Fibroblast of peridontal ligament (primary cell): ENCODE measurements around the gene MRTFA.
"Not testable (repeated sequence)": the region's sequence is repeated elsewhere in the genome, so short reads cannot be mapped to it uniquely, and the experiment has no call there.

ENCODE experiments used
- DNase-seq: peaks from one replicate; pipeline ENCODE4 v3.0.0-alpha.2; 2010; ENCODE audit errors: extremely low read depth

Gene MRTFA

DNA sequence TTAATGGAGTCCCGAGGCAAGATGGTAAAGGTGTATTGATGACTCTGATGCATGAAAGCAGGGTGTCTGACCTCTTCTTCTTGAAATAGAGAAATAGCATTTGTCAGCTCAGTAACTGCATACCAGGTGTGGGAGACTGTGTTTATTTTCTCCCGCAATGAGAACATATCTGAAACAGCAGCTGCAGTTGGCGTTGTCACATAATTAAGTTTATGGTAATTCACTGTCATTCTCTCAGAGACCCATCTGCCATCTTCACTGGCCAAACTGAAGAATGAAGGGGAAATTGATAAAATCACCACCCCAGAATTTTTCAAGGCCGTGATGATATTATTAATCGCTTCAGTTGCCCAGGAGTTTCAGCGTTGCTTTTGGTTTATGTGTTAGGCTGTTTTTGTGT lies 22.6 kb upstream of the MRTFA start:
- DNase-seq = no peak

DNA sequence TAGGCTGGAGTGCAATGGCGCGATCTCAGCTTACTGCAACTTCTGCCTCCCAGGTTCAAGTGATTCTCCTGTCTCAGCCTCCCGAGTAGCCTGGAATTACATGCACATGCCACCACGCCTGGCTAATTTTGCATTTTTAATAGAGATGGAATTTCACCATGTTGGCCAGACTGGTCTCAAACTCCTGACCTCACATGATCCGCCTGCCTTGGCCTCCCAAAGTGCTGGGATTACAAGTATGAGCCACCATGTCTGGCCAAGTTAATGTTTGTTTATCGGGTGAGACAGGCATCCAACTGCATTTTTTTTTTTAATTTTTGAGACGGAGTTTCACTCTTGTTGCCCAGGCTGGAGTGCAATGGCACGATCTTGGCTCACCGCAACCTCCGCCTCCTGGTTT lies 20.1 kb upstream of the MRTFA start:
- DNase-seq = not testable (repeated sequence)

- not testable (repeated sequence) for DNase-seq
These were observed 19.4 kb upstream of the MRTFA start for GRCh38 chr22:40655941-40656340.

GRCh38 chr22:40654522-40655167 lies 18.1 kb upstream of the MRTFA start:
- DNase-seq = peak; percentile 85

GRCh38 chr22:40653361-40653760 lies 16.8 kb upstream of the MRTFA start:
- no peak for DNase-seq

DNA sequence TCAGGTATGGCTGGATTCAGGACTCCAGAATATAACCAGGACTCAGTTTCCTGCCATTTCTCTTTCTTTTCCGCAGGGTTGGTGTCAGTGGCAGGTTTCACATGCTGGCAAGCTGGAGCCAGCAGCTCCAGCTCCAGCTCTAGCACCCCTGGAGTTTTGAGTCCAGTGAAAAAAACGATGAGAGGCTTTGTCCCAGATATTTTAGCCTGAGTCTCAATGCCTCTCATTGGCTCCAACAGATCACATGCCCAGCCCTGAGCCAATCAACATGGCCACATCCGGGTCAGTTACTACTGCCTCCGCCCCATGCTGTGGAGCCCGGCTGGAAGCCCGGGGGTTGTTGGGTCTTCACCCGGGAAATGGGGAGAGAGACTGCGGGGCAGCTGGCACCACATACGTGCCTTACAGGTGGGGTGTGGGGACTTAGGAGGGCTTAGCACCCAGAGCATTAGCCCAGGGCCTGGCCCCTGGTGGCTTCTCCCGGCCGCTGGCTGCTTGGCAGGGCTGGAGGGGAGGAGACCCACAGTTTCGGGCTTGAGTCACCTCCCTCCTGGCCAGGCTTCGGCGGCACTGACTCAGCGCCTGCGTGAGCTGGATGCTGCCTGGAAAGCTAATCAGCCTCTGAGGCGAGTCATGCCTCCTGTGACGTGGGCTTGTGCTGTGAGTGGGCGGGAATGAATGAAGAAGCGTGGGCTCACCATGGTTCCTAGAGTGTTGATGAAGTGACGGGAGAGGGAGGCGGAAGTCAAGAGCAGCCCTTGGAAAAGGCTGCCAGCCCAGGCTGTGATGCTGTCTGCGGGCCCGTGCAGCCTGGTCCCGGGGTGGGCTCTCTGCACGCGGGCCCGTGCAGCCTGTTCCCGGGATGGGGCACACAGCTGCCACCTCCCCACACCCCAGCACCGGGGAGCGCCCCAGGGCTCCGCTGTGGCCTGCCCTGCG lies 15.3 kb upstream of the MRTFA start:
- DNase-seq = peak; percentile 99

DNA sequence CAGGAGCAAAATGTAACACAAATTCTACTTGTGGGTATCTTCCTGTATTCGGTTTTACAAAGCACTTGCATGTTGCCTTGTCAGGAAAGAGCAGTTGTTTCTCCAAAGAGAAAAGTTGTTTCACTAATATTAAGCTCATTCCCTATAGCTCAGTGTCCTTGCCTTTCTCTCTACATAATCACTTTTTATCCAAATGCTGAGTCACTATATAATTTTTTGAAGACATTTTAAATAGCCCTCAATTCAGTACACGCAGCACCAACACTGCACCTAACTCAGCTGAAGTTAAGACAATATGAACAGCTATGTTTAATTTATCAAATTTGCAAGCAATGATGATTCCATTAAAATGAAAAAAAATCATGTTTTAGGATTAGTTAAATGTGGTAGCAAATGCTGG lies 14.5 kb upstream of the MRTFA start:
- DNase-seq = no peak

GRCh38 chr22:40648386-40648785 lies 11.9 kb upstream of the MRTFA start:
- DNase-seq = no peak

DNA sequence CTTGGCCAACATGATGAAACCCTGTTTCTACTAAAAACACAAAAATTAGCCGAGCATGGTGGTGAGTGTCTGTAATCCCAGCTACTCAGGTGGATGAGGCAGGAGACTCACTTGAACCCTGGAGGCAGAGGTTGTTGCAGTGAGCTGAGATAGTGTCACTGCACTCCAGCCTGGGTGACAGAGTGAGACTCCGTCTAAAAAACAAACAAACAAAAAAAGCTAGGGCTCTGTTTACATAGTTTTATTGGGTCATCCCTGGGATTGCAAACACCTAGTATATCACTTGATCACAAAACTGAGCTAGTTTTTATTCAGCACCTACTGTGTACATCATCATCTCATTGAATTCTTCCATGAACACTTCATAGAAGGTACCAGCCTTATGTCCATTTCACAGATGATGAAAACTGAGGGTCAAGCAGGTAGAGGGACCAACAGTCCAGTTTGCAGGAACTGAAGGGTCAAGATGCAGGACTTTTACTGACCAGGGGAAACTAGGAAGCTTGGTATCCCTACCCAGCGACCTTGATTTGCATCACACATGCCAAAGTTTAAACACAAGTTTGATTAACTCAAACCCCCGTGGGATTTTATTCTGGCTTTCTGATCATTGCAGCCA lies 9.2 kb upstream of the MRTFA start:
- no peak for DNase-seq

DNA sequence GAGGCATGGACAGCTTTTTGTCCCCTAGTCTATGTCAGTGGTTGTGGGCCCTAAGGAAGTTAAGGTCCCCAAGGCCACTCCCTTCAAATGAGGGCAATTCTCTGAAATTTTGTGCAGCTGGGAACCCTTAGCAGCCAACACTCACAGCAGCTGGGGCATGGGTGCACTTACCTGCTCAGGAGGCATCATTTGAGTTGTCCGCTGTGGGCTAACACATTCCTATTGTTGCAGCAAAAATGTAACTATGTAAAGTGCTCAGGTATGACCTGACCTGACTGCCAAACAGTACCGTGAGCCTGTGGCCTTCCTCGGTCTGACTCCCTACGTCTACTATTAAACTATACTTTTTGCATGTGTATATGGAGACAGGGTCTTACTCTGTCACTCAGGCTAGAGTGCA lies 5.8 kb upstream of the MRTFA start:
- DNase-seq = no peak

DNA sequence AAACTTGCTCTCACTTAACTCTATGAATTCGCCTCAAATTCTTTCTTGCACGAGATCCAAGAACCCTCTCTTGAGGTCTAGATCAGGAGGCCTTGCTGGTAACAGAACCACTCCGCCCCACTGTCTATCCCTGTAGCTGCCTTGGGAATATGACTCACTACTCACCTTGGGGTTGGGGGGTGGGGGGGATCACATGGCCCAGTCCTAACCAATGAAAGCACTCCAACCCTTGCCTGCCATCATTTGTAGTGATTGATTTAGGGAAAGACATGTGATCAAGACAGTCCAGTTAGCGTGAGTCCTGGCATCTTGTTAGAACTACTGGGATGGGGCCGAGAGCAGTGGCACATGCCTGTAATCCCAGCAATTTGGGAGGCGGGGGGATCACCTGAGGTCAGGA lies 4.8 kb upstream of the MRTFA start:
- DNase-seq = no peak

GRCh38 chr22:40638261-40638660 lies 1.7 kb upstream of the MRTFA start:
- no peak for DNase-seq

DNA sequence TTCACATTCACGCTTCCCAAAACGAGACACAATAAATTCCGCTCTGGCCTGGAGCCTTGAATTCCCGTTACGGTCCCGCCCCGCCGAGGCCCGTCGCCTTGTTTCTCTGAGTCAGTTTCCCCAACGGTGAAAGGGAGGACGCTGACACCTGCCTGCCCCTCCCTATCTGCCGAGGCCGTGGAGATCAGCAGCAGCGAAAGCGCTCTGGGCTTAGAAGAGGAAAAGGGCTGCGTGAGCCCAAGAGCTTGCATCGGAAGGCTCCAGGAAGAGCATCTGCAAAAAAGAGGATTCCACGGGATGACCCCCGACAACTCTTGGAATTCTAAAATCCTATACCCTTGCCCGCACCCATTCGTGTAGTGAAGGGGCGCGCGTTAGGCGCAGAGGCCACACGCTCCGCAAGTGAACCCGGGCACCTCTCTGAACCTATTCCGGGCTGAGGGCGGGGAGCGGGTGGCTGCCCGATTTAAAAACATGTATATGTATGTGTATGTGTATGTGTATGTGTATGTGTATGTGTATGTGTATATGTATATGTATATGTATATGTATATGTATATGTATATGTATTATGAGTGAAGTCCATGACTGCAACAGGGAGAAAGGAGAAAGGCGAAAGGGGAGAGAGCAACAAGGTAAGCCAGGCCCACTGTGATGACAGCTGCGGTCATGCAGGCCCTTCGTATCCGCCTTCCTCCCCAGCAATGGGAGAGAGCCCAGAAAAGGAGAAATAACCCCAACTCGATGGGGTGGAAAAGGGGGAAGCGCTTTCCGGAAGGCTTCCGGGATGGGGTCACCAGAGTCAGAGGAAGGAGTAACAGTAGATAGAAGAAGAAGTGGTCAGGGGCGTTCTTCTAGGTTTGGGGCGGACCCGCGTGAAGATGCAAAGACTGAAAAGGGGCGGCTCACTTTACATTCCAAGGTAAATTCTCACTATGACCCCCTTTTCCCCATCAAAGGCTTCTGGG lies 948 bp upstream of the MRTFA start:
- DNase-seq = no peak

DNA sequence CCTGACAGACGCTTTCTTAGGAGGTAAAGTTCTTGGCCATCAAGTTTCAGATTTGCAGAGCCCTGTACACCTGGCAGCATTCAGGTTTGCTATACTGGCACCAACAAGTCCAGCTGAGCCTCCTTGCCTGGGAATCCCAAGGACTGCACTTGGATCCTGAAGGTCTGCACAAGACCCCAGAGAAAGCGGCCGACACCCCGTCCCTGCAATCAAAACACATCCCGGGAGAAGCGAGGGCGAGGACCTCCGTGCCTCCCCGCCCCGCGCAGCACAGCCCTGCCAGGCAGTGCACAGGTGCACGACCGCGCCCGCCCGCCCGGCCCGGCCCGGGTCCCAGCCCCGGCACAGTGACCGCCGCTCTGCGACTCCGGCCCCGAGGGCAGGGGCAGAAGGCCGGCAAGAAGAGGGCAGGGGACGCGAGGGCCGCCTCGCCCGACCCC lies 559 bp downstream of the MRTFA start:
- no peak for DNase-seq

DNA sequence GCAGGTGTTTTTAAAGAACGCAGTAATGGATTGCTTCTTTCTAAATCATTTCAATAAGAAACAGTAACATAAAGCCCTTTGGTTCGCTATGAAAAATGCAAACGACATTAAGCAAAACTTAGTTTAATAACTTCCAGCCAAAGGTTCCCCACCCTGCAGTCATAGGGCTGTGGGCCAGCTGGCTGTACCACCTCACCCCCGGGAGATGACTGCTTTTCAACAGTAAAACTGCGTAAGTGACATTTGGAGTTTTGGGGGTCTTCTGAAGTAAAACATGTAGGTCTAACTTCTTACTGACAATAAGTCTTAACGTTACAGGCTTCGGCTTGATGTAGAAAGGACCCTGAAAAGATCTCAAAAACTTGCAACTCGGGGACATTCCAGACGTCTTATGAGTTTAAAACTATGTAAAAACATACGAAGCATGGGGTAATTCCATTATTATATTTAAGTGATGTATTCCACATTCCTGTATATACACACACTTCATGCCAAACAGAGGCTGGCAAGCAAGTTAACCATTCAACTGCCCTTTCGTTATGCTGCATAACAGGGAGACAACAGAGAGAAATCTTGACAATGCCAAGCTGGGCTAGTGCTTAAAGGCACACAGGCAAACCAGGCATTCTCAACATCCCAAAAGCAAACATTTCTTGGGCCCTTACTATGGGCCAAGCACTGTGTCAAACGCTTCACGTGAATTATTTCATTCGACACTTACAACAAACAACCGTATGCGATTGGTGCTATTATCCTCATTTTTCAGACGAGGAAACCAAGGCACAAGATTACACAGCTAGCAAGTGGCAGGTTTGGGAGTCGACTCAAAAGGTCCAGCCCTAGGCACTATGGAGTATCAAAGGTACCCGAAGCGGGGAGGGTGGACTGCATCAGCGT lies 1.2 kb downstream of the MRTFA start:
- peak; percentile 71 for DNase-seq

- DNase-seq = no peak
These were observed 2.2 kb downstream of the MRTFA start for GRCh38 chr22:40634119-40634903.

- DNase-seq = no peak
These were observed 3.5 kb downstream of the MRTFA start for GRCh38 chr22:40633036-40633435.

DNA sequence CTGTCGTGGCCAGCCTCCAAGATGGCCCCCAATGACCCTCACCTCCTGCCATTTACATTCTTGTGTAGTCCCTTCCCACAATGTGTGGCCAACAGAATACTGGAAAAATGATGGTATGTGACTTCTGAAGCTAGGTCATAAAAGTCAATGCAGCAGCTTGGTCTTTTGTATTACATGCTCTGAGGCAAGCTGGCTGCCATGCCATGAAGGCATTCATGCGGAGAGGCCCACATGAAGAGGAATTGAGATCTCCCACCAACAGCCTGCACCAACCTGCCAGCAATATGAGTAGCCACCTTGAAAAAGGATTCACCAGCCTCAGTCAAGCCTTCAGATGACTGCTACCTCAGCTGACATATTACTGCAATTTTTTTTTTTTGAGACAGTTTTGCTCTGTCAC lies 4.6 kb downstream of the MRTFA start:
- DNase-seq = no peak

DNA sequence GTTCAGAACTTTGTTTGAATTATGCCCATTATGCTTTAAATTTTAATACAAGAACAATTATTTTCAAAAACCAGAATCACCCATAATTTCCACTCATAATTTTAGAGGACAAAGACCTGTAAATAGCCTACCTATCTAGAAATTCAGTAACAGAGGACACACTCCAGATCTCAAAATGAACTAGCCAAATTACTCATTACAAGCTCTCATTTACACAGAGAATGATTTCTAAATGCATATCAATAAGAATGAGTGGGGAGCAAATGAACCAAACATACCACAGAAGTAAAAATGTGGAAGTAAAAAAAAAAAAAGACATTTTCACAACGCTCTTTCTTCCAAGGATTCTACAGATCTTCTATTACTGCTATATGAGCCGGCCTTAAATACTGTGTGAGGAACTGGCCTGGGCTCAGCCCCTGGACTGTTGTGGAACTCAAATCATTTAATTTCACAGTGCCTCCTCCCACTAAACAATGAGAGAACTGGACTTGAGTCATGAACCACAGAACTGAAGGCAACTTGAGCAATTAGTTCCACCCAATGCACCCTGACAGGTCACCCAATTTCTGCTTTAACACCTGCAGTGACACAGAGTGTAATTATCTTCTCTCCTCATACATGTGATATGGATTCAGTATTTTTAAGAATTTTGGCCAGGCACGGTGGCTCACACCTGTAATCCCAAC lies 8.0 kb downstream of the MRTFA start:
- peak; percentile 72 for DNase-seq
